GF-D8 (cell line): ENCODE measurements around the gene HSD17B12.

Experiments
- DNase-seq: peaks from one replicate; lab custom pipeline; 2025; lab: John Stamatoyannopoulos, UW

HSD17B12 gene

DNA sequence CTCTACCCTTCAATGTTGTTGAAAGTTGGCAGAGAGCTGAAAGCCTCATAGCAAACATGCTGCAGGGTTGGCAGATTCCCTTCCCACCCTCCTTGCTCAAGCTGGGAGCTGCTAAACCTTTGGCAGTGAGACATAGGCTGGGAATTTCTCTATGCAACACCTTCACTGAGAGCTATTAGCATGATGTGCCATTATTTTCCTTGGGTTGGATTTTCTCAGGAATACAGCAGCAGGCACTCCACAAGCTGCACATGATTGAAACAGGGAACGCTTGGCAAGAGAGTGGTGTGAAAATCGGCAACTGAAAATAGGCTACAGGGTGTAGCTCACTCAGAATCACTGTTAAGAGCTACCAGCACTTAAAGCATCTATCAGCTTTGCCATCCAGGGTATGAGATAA is 190.5 kb downstream of the HSD17B12 start:
- DNase-seq, result no peak

GRCh38 chr11:43872995-43873394 is 192.5 kb downstream of the HSD17B12 start:
- no peak for DNase-seq

GRCh38 chr11:43874078-43874477 is 193.5 kb downstream of the HSD17B12 start:
- no peak for DNase-seq

DNA sequence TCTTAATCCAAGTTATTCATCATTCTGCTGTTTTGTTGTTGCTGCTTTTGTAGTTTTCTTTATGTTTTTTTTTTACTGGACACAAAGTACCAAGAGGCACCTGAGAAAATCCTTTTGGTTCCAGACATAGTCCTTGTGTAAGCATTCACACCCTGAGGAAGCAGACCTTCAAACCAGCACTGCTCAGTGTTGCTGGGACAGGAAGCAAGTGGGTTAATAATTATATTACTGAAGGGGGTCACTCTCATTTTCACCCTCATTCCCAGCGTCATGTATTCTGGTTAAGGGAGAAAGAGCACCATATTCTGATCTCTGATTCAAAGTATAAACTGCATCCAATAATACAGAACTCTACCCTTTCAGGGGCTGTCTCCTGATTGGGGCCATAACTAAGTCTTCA is 194.2 kb downstream of the HSD17B12 start:
- no peak for DNase-seq

- no peak for DNase-seq
These were observed 199.5 kb downstream of the HSD17B12 start for GRCh38 chr11:43879789-43880639.

DNA sequence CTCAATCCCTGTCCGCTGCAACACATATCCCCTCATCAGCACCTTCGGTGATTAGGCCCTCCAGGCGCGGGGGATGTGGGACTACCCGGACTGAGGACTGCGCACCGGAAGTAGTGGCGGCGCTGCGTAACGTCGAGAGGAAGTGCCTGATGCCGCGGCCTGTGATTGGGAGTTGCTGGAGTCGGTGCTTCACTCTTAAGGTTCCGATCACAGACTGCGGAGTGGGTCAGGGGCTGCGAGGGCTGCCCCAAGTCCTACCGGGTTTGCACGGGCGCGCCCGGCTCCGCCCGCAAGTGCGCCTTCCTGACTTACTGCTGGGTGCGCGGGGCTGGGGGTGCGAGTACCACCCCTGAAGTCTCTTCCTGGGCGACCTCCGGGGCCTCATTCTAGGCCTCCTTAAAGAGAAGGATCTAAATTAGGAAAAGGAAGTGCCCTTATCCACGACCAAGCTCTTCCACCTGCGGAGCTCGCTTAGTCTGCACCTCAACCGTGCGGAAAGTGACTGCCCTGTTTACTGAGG is 200.2 kb downstream of the HSD17B12 start, which contains the start of gene ALKBH3:
Gene ALKBH3, plus strand, starts transcription at position 192 of the 520 bp plus-strand sequence. CDS start 1,822 bp downstream, outside the sequence.
- peak; percentile 46 for DNase-seq

- no peak for DNase-seq
These were observed 212.3 kb downstream of the HSD17B12 start for GRCh38 chr11:43892851-43893250.

DNA sequence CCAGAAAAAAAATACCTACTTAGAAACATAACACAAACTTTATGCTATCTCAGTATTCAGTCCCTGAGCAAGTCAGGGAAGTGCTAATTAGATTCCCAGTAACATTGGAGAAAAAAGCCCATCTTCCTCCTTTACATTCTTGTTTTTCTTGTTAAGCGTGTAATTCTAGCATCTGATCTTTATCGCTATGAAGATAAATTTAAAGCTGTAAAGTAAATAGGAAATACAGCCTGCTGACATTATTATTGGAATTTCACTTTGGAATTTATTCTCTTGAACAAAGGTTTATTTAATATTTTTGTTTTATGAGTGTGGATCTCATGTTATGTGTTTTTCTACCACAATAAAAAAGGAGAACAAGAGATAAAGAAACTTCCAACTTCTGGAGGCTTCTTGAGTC is 214.0 kb downstream of the HSD17B12 start:
- DNase-seq, result no peak

- no peak for DNase-seq
These were observed 215.1 kb downstream of the HSD17B12 start for GRCh38 chr11:43895601-43896000.

GRCh38 chr11:43898574-43898973 is 218.0 kb downstream of the HSD17B12 start:
- no peak for DNase-seq

GRCh38 chr11:43899094-43899493 is 218.6 kb downstream of the HSD17B12 start:
- DNase-seq, result no peak

- no peak for DNase-seq
These were observed 221.0 kb downstream of the HSD17B12 start for GRCh38 chr11:43901551-43901950.

GRCh38 chr11:43903078-43903477 is 222.5 kb downstream of the HSD17B12 start:
- no peak for DNase-seq

GRCh38 chr11:43903969-43904368 is 223.4 kb downstream of the HSD17B12 start:
- DNase-seq, result no peak

DNA sequence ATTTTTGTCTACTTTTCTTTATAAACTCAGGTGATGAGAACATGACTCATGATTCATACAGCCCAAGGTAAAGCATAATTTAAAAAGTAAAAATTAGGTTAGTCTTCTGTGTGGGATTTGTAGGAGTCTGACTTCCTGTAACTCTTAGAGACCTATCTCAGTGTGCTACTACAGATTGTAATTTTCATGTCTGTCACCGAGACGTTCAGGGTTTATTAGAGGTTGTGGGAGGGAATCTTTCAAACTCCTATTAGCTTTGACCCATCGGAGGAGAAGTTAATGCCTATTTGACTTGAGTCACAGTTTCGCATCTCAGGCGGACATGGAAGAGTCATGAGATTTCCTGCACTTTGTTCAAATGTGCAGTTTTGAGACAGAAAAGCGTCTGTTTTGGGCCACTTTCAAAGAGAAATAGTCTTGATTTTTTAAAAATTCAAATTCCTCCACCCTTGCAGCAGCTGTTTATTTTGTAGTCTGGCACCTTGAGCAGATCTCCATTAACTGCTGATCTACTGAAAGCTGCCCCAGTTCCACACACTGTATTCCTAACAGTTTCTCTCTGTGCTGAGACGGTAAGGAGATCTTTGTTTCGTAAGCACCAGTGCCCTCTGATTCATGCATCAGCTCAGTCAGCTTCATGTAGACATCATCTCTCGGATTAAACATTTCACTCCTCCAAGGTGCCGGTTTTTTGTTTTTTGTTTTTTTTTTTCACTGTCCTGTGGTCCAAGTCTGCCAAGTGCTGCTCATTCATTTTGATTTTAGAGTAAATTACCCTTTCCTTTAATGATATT is 224.4 kb downstream of the HSD17B12 start:
- no peak for DNase-seq

DNA sequence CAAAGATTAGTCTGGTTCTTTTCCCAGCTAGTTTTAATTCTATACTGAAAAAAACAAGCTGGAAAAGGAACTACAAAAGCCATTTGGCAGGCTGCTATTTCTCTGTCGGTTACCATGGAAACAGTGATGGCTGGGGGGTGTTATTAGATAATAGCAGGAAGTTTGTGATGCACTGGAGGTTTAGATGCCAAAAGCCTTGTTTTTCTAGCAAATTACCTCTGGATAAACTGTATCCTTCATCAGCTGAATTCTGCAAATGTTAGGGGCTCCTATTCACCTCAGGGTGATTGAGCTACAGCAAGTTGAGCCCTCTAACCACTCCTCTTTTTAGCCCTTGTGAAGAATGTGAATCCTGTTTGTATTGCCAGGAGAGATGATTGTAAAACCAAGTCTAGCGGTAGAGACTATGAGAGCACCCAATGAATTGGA is 225.3 kb downstream of the HSD17B12 start:
- DNase-seq, result no peak
